HCT116 (cell line): ENCODE results near the gene USPL1. TPM values are rescaled to one million over a fixed set of nuclear protein-coding genes. Genes with fewer than 3 reads are reported as not detected.

Experiments used
- ATAC-seq: fragments of 200-7000 bp; cut with Tn5 transposase; 2 replicates; pipeline ENCODE4 v1.9.1; 2020; ENCODE audit warnings: mild to moderate bottlenecking, moderate library complexity
- BruUV-seq: library from RNA; stranded (reverse); fragments of 400-500 nt; replicated peaks from 2 replicates; lab custom pipeline; 2021; lab: Mats Ljungman, UMichigan
- CTCF ChIA-PET: fragments of 300-600 bp; sonication (Branson Sonifier 250); formaldehyde crosslinking; loops from one replicate; lab custom pipeline; 2021; ENCODE audit warnings: antibody characterized with exemption; lab: Charles Lee
- POLR2A ChIA-PET: fragments of 300-600, 350-600 bp; sonication (Branson Sonifier 250); formaldehyde crosslinking; loops from one replicate; lab custom pipeline; 2021; ENCODE audit warnings: antibody characterized with exemption; lab: Charles Lee
- RAD21 ChIA-PET, 2 experiments: fragments of 300-600 bp; sonication (Branson Sonifier 250); formaldehyde crosslinking; loops; one replicate each; lab custom pipeline; 2023; ENCODE audit warnings: low total read pairs in 2 of 2; ENCODE audit not compliant: uncharacterized antibody in 2 of 2, unreplicated experiment in 2 of 2, low non-redundant PET in 1 of 2; lab: Charles Lee
- DNase-seq: peaks from one replicate; pipeline ENCODE4 v3.0.0-alpha.2; 2010; ENCODE audit warnings: low read depth, low spot score
- H2AFZ ChIP-seq: fragments of 200-600 bp; shearing (Covaris generic), sonication (generic); 2 replicates; pipeline ENCODE4 v1.6.1; 2017; ENCODE audit warnings: low read depth, mixed run types, mixed read lengths, antibody characterized with exemption, low read length; ENCODE audit not compliant: poor library complexity, severe bottlenecking
- H3K27ac ChIP-seq: 2 replicates; pipeline ENCODE4 v1.5.1; 2012; ENCODE audit warnings: low read depth, low read length
- H3K27me3 ChIP-seq: fragments of 200-600 bp; sonication (generic); 2 replicates; pipeline ENCODE4 v1.6.1; 2016; ENCODE audit warnings: mixed run types, low read length, mixed read lengths; ENCODE audit not compliant: insufficient read depth
- H3K36me3 ChIP-seq, 2 experiments: fragments of 200-500 bp in 1 of 2; fragments of 200-600 bp in 1 of 2; sonication (Bioruptor generic) in 1 of 2; sonication (generic) in 1 of 2; 2 replicates each; pipeline versions ENCODE4 v1.5.1 to v1.6.1; 2014 to 2016; ENCODE audit warnings: low read length in 2 of 2, inconsistent platforms in 1 of 2, mixed read lengths in 1 of 2, mixed run types in 1 of 2; ENCODE audit not compliant: insufficient read depth in 2 of 2, control insufficient read depth in 1 of 2
- H3K4me1 ChIP-seq, 2 experiments: fragments of 200-600 bp in 1 of 2; sonication (generic) in 1 of 2; 2 replicates each; pipeline versions ENCODE4 v1.5.1 to v1.6.1; 2012 to 2017; ENCODE audit warnings: low read length in 2 of 2, inconsistent platforms in 1 of 2, mild to moderate bottlenecking in 1 of 2, mixed read lengths in 1 of 2, mixed run types in 1 of 2, moderate library complexity in 1 of 2; ENCODE audit not compliant: insufficient read depth in 2 of 2, control insufficient read depth in 1 of 2
- H3K4me2 ChIP-seq: fragments of 200-600 bp; sonication (generic); 2 replicates; pipeline ENCODE4 v1.6.1; 2017; ENCODE audit warnings: mixed run types, low read length, mixed read lengths
- H3K4me3 ChIP-seq, 2 experiments: fragments of 200-600 bp in 1 of 2; sonication (generic) in 1 of 2; replicated peaks in 1 of 2; 2 replicates each; pipeline ENCODE4 v1.5.1; 2011 to 2016; ENCODE audit warnings: low read length in 2 of 2, control low read depth in 1 of 2, low read depth in 1 of 2, mild to moderate bottlenecking in 1 of 2, mixed read lengths in 1 of 2, mixed run types in 1 of 2
- H3K79me2 ChIP-seq: fragments of 200-600 bp; sonication (generic); 2 replicates; pipeline ENCODE4 v1.6.1; 2017; ENCODE audit warnings: mild to moderate bottlenecking, mixed run types, low read length, moderate library complexity, mixed read lengths; ENCODE audit not compliant: insufficient read depth
- H3K9ac ChIP-seq: fragments of 200-600 bp; sonication (generic); 2 replicates; pipeline ENCODE4 v1.6.1; 2016; ENCODE audit warnings: low read length, mixed read lengths
- H3K9me2 ChIP-seq: fragments of 200-600 bp; sonication (generic), shearing (Covaris generic); 2 replicates; pipeline ENCODE4 v1.6.1; 2017; ENCODE audit warnings: mixed run types, mild to moderate bottlenecking, moderate library complexity; ENCODE audit not compliant: insufficient read depth
- H3K9me3 ChIP-seq, 2 experiments: fragments of 200-500 bp in 1 of 2; fragments of 200-600 bp in 1 of 2; sonication (Bioruptor generic) in 1 of 2; sonication (generic) in 1 of 2; 2 replicates each; pipeline ENCODE4 v1.6.1; 2014 to 2017; ENCODE audit warnings: low read length in 2 of 2, mixed read lengths in 2 of 2, inconsistent platforms in 1 of 2, low read depth in 1 of 2, mild to moderate bottlenecking in 1 of 2, mixed run types in 1 of 2, moderate library complexity in 1 of 2; ENCODE audit not compliant: control insufficient read depth in 1 of 2, insufficient read depth in 1 of 2
- H4K20me1 ChIP-seq: fragments of 200-600 bp; sonication (generic), shearing (Covaris generic); 2 replicates; pipeline ENCODE4 v1.6.1; 2017; ENCODE audit warnings: mixed run types, mild to moderate bottlenecking, moderate library complexity; ENCODE audit not compliant: insufficient read depth
- CBX3 ChIP-seq: IDR thresholded peaks from 2 replicates; pipeline ENCODE4 v1.6.1; 2012; ENCODE audit warnings: low read depth
- CEBPB ChIP-seq: IDR thresholded peaks from 2 replicates; pipeline ENCODE4 v1.6.1; 2012; ENCODE audit warnings: low read depth
- EGR1 ChIP-seq: IDR thresholded peaks from 2 replicates; pipeline ENCODE4 v1.6.1; 2012; ENCODE audit warnings: low read depth
- ELF1 ChIP-seq: IDR thresholded peaks from 2 replicates; pipeline ENCODE4 v1.6.1; 2012; ENCODE audit warnings: low read depth, borderline replicate concordance
- EZH2 ChIP-seq: fragments of 200-600 bp; sonication (generic); IDR thresholded peaks from 2 replicates; pipeline ENCODE4 v1.6.1; 2017; ENCODE audit warnings: antibody characterized with exemption, mixed run types
- EZH2phosphoT487 ChIP-seq: fragments of 200-600 bp; IDR thresholded peaks from 2 replicates; pipeline ENCODE4 v1.6.1; 2018; ENCODE audit warnings: antibody characterized with exemption, borderline replicate concordance
- JUND ChIP-seq: IDR thresholded peaks from 2 replicates; pipeline ENCODE4 v1.6.1; 2012
- POLR2A ChIP-seq: IDR thresholded peaks from 2 replicates; pipeline ENCODE4 v1.7.0; 2011; ENCODE audit warnings: borderline replicate concordance; ENCODE audit not compliant: insufficient read depth, insufficient read length; ENCODE audit errors: extremely low read depth
- POLR2AphosphoS5 ChIP-seq: IDR thresholded peaks from 2 replicates; pipeline ENCODE4 v1.6.1; 2011; ENCODE audit warnings: mild to moderate bottlenecking, low read depth, low read length, moderate library complexity
- SRF ChIP-seq: IDR thresholded peaks from 2 replicates; pipeline ENCODE4 v1.6.1; 2012; ENCODE audit warnings: low read depth
- YY1 ChIP-seq: IDR thresholded peaks from 2 replicates; pipeline ENCODE4 v1.6.1; 2011; ENCODE audit warnings: low read length, low read depth, moderate library complexity, mild to moderate bottlenecking; ENCODE audit not compliant: insufficient replicate concordance; ENCODE audit errors: extremely low read depth
- ZFX ChIP-seq: fragments of 450-650 bp; IDR thresholded peaks from 2 replicates; pipeline ENCODE4 v1.6.1; 2017
- ZNF274 ChIP-seq: fragments of 200-500 bp; sonication (Bioruptor generic); IDR thresholded peaks from 2 replicates; pipeline ENCODE4 v1.6.1; 2014; ENCODE audit warnings: mild to moderate bottlenecking, low read depth, low read length, inconsistent platforms
- intact Hi-C: fragments of 100-400 bp; cut with micrococcal nuclease; formaldehyde crosslinking; loops from 2 replicates; pipeline ENCODE4 v1.10.0; 2022
- total RNA-seq: library from RNA; stranded (reverse); gene quantifications from one replicate; pipeline ENCODE4 v1.2.1, GENCODE V29; 2021; ENCODE audit not compliant: unreplicated experiment
- TF ChIP-seq, protein P1 (sequence below): IDR thresholded peaks from 2 replicates; pipeline ENCODE4 v1.6.1; 2012
- TF ChIP-seq, protein P2 (sequence below), 3 experiments: fragments of 200-600 bp in 1 of 3; sonication (generic) in 1 of 3; IDR thresholded peaks in 2 of 3; conservative IDR thresholded peaks in 1 of 3; 2 replicates each; pipeline ENCODE4 v1.5.1; 2012 to 2017; ENCODE audit warnings: low read depth in 2 of 3, low read length in 2 of 3, antibody characterized with exemption in 1 of 3, borderline replicate concordance in 1 of 3, control low read depth in 1 of 3, mild to moderate bottlenecking in 1 of 3, mixed read lengths in 1 of 3, mixed run types in 1 of 3, moderate library complexity in 1 of 3; ENCODE audit not compliant: insufficient read depth in 1 of 3
- TF ChIP-seq, protein P3 (sequence below): IDR thresholded peaks from 2 replicates; pipeline ENCODE4 v1.6.1; 2012
- TF ChIP-seq, protein P4 (sequence below): IDR thresholded peaks from 2 replicates; pipeline ENCODE4 v1.6.1; 2012; ENCODE audit warnings: low read depth

The USPL1 gene
- total RNA-seq, 1 experiment from 2014 or later: 19.7 TPM

DNA sequence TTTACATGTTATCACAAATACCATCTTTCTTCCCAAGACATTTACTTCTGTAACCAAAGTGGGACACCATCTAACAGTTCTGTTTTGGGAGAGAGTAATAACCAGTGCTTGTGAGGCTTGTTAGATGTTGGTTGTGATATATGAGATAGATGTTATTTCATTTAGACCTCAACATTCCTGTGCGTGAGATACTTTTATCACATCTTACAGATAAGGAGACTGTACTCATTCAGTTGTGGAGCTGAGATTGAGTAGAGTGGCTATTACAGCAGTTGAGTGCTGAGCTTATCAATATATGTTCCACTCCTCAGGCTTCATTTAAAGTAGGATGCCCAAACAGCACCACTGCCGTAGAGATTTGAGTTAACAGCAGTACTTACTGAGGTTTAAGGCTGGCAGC lies 43.1 kb downstream of the USPL1 start:
- Histone ChIP-seq H3K9me2 (no peaks in the 10 kb centered on the region), H4K20me1 (no peaks in the 10 kb centered on the region), H3K9me3 (no peaks in the 10 kb centered on the region), H2AFZ (no peak overlapping the region), H3K36me3 (peaks cover 24 to 27% of the 10 kb centered on the region in 2 experiments)
- ATAC-seq (no peak), DNase-seq (no peak)
- RAD21 ChIA-PET: no interaction called here
- no peak for TF ChIP-seq EZH2
- TF ChIP-seq, protein P1, sequence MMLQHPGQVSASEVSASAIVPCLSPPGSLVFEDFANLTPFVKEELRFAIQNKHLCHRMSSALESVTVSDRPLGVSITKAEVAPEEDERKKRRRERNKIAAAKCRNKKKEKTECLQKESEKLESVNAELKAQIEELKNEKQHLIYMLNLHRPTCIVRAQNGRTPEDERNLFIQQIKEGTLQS: no peak
- TF ChIP-seq, protein P2, sequence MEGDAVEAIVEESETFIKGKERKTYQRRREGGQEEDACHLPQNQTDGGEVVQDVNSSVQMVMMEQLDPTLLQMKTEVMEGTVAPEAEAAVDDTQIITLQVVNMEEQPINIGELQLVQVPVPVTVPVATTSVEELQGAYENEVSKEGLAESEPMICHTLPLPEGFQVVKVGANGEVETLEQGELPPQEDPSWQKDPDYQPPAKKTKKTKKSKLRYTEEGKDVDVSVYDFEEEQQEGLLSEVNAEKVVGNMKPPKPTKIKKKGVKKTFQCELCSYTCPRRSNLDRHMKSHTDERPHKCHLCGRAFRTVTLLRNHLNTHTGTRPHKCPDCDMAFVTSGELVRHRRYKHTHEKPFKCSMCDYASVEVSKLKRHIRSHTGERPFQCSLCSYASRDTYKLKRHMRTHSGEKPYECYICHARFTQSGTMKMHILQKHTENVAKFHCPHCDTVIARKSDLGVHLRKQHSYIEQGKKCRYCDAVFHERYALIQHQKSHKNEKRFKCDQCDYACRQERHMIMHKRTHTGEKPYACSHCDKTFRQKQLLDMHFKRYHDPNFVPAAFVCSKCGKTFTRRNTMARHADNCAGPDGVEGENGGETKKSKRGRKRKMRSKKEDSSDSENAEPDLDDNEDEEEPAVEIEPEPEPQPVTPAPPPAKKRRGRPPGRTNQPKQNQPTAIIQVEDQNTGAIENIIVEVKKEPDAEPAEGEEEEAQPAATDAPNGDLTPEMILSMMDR (IDR thresholded peaks at IDR 0.05 in 2 of 3, conservative IDR thresholded peaks at IDR 0.05 in 1 of 3; ENCODE audit: borderline replicate concordance in 1 of 3, insufficient read depth in 1 of 3, low read depth in 2 of 3, low read length in 2 of 3): no peak
- TF ChIP-seq YY1: no peak
- no peak for TF ChIP-seq ELF1
- no peak for TF ChIP-seq ZFX
- TF ChIP-seq, protein P3, sequence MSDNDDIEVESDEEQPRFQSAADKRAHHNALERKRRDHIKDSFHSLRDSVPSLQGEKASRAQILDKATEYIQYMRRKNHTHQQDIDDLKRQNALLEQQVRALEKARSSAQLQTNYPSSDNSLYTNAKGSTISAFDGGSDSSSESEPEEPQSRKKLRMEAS: no peak
- no peak for TF ChIP-seq POLR2AphosphoS5
- TF ChIP-seq JUND: no peak
- no peak for TF ChIP-seq EGR1
- TF ChIP-seq ZNF274: no peak
- TF ChIP-seq, protein P4, sequence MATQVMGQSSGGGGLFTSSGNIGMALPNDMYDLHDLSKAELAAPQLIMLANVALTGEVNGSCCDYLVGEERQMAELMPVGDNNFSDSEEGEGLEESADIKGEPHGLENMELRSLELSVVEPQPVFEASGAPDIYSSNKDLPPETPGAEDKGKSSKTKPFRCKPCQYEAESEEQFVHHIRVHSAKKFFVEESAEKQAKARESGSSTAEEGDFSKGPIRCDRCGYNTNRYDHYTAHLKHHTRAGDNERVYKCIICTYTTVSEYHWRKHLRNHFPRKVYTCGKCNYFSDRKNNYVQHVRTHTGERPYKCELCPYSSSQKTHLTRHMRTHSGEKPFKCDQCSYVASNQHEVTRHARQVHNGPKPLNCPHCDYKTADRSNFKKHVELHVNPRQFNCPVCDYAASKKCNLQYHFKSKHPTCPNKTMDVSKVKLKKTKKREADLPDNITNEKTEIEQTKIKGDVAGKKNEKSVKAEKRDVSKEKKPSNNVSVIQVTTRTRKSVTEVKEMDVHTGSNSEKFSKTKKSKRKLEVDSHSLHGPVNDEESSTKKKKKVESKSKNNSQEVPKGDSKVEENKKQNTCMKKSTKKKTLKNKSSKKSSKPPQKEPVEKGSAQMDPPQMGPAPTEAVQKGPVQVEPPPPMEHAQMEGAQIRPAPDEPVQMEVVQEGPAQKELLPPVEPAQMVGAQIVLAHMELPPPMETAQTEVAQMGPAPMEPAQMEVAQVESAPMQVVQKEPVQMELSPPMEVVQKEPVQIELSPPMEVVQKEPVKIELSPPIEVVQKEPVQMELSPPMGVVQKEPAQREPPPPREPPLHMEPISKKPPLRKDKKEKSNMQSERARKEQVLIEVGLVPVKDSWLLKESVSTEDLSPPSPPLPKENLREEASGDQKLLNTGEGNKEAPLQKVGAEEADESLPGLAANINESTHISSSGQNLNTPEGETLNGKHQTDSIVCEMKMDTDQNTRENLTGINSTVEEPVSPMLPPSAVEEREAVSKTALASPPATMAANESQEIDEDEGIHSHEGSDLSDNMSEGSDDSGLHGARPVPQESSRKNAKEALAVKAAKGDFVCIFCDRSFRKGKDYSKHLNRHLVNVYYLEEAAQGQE: no peak
- no peak for TF ChIP-seq CEBPB
- TF ChIP-seq CBX3: no peak
- TF ChIP-seq EZH2phosphoT487: no peak
- TF ChIP-seq SRF: no peak
- no peak for TF ChIP-seq POLR2A
- TF ChIP-seq, all 23 proteins: peak for 0
- Histone ChIP-seq H3K9ac (no peak overlapping the region), H3K27me3 (no peaks in the 10 kb centered on the region), H3K27ac (no peak overlapping the region), H3K79me2 (0 out of 2 replicates have a peak, but pooled peaks cover 5% of the 10 kb centered on the region), H3K4me2 (no peak overlapping the region), H3K4me3 (no peak overlapping the region), H3K4me1 (no peaks in the 10 kb centered on the region)
- CTCF ChIA-PET: no interaction called here
- BruUV-seq: no TSS peak
- POLR2A ChIA-PET: no interaction called here
- intact Hi-C loops: no loop called here
